Astrocyte (in vitro differentiated cells and primary cell): ENCODE data around the gene LAMB4.

Experiments used
- CTCF ChIP-seq: IDR thresholded peaks from 2 replicates; pipeline ENCODE4 v1.5.1; 2011; ENCODE audit warnings: low read depth, mild to moderate bottlenecking, inconsistent platforms, low read length, moderate library complexity; ENCODE audit not compliant: insufficient read depth
- EZH2 ChIP-seq: IDR thresholded peaks from 2 replicates; pipeline ENCODE4 v1.6.1; 2012; ENCODE audit warnings: mild to moderate bottlenecking, low read length, inconsistent platforms; ENCODE audit not compliant: insufficient read depth

GRCh38 chr7:108030516-108030915 lies 99.6 kb downstream of the LAMB4 start:
- TF ChIP-seq CTCF = no peak
- no peak for TF ChIP-seq EZH2
